ENCODE measurements around the gene PLA2G12A. TPM values are rescaled to one million over a fixed set of nuclear protein-coding genes. Genes with fewer than 3 reads are reported as not detected.

The PLA2G12A gene
- total RNA-seq: 28.2 and 70.2 TPM in 2 replicates

GRCh38 chr4:109729718-109730618, at the start of gene PLA2G12A:
Gene PLA2G12A, minus strand, starts transcription at chr4:109730070. Its CDS starts 261 bp downstream, at chr4:109729809.
- peak; percentile 16 for DNase-seq (ENCODE audit: low read depth)
- TF ChIP-seq CTCF (IDR thresholded peaks at IDR 0.05; ENCODE audit: insufficient read depth, low read length, poor library complexity, severe bottlenecking): no peak
- no peaks in the 10 kb centered on the region for H3K36me3 ChIP-seq (ENCODE audit: control insufficient read depth, insufficient read depth, low read length)
- peak within 1 kb of the TSS; percentile 60 for H3K4me3 ChIP-seq (ENCODE audit: low read depth, low read length)
- no peaks in the 10 kb centered on the region for H3K27me3 ChIP-seq (ENCODE audit: control insufficient read depth, insufficient read depth, low read length)

- no peak for TF ChIP-seq CTCF (IDR thresholded peaks at IDR 0.05; ENCODE audit: insufficient read depth, low read length, poor library complexity, severe bottlenecking)
- Histone ChIP-seq H3K4me3 (ENCODE audit: low read depth, low read length) (no peak overlapping the region), H3K27me3 (ENCODE audit: control insufficient read depth, insufficient read depth, low read length) (no peaks in the 10 kb centered on the region), H3K36me3 (ENCODE audit: control insufficient read depth, insufficient read depth, low read length) (no peaks in the 10 kb centered on the region)
- no peak for DNase-seq (ENCODE audit: low read depth)
These were observed 35.0 kb upstream of the PLA2G12A start for GRCh38 chr4:109764789-109765402.

- H3K36me3 ChIP-seq (ENCODE audit: control insufficient read depth, insufficient read depth, low read length): no peaks in the 10 kb centered on the region
- H3K4me3 ChIP-seq (ENCODE audit: low read depth, low read length): no peak overlapping the region
- TF ChIP-seq CTCF (IDR thresholded peaks at IDR 0.05; ENCODE audit: insufficient read depth, low read length, poor library complexity, severe bottlenecking): no peak
- no peak for DNase-seq (ENCODE audit: low read depth)
- H3K27me3 ChIP-seq (ENCODE audit: control insufficient read depth, insufficient read depth, low read length): no peaks in the 10 kb centered on the region
These were observed 34.5 kb upstream of the PLA2G12A start for GRCh38 chr4:109764376-109764775.

- TF ChIP-seq CTCF (IDR thresholded peaks at IDR 0.05; ENCODE audit: insufficient read depth, low read length, poor library complexity, severe bottlenecking): no peak
- no peaks in the 10 kb centered on the region for H3K36me3 ChIP-seq (ENCODE audit: control insufficient read depth, insufficient read depth, low read length)
- H3K27me3 ChIP-seq (ENCODE audit: control insufficient read depth, insufficient read depth, low read length): no peaks in the 10 kb centered on the region
- DNase-seq (ENCODE audit: low read depth): no peak
- no peak overlapping the region for H3K4me3 ChIP-seq (ENCODE audit: low read depth, low read length)
These were observed 30.8 kb upstream of the PLA2G12A start for GRCh38 chr4:109760682-109761081.

- TF ChIP-seq CTCF (IDR thresholded peaks at IDR 0.05; ENCODE audit: insufficient read depth, low read length, poor library complexity, severe bottlenecking): no peak
- no peak overlapping the region for H3K4me3 ChIP-seq (ENCODE audit: low read depth, low read length)
- H3K36me3 ChIP-seq (ENCODE audit: control insufficient read depth, insufficient read depth, low read length): no peaks in the 10 kb centered on the region
- DNase-seq (ENCODE audit: low read depth): no peak
- no peaks in the 10 kb centered on the region for H3K27me3 ChIP-seq (ENCODE audit: control insufficient read depth, insufficient read depth, low read length)
These were observed 25.8 kb upstream of the PLA2G12A start for GRCh38 chr4:109755656-109756055.
